ENCODE data around the gene VAX1.

The VAX1 gene

DNA sequence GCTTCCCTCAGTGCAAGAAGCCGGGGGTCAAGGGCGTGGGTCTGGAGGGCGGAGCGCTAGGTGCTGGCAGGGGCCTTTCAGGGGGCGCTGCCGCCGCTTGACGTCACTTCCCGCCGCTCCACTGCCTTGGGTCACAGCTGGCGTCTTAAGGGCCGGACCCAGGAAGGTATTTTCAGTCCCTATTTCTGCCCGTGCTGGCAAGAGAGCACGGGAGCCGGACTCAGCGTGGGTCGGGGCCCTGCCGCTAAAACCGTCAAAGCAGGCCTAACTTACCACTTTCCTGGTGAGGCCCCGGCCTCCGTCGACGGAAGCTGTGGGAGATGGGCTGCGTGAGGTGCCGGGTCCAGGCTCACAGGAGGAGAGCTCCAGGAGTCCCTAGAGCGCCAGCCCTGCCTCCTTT, 12.0 kb downstream of the VAX1 start:
- no peak for DNase-seq (ENCODE audit: low read depth)
- H3K4me3 ChIP-seq (ENCODE audit: low read length), result no peak overlapping the region
- TF ChIP-seq, protein P1, sequence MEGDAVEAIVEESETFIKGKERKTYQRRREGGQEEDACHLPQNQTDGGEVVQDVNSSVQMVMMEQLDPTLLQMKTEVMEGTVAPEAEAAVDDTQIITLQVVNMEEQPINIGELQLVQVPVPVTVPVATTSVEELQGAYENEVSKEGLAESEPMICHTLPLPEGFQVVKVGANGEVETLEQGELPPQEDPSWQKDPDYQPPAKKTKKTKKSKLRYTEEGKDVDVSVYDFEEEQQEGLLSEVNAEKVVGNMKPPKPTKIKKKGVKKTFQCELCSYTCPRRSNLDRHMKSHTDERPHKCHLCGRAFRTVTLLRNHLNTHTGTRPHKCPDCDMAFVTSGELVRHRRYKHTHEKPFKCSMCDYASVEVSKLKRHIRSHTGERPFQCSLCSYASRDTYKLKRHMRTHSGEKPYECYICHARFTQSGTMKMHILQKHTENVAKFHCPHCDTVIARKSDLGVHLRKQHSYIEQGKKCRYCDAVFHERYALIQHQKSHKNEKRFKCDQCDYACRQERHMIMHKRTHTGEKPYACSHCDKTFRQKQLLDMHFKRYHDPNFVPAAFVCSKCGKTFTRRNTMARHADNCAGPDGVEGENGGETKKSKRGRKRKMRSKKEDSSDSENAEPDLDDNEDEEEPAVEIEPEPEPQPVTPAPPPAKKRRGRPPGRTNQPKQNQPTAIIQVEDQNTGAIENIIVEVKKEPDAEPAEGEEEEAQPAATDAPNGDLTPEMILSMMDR (conservative IDR thresholded peaks at IDR 0.05; ENCODE audit: low read depth, low read length), result no peak

DNA sequence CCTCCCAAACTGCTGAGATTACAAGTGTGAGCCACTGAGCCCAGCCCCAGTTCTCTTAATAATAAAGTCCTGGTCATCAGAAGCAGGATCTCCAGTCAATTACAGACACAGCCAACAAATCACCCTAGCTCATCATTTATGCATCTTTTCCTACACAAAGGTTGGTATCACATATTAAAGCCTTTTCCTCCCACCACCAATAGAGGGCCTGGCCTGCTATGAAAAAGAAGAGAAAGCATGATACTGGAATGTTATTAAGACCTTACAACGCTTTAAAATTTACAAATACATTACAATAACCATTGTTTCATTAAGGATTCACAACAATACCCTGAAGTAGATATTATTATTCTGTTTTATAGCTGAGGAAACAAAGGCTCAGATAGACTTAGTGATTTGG, 25.9 kb downstream of the VAX1 start:
- DNase-seq (ENCODE audit: low read depth), result no peak
- H3K4me3 ChIP-seq (ENCODE audit: low read length), result no peak overlapping the region
- TF ChIP-seq, protein P1 (conservative IDR thresholded peaks at IDR 0.05; ENCODE audit: low read depth, low read length), result peak; percentile 65

DNA sequence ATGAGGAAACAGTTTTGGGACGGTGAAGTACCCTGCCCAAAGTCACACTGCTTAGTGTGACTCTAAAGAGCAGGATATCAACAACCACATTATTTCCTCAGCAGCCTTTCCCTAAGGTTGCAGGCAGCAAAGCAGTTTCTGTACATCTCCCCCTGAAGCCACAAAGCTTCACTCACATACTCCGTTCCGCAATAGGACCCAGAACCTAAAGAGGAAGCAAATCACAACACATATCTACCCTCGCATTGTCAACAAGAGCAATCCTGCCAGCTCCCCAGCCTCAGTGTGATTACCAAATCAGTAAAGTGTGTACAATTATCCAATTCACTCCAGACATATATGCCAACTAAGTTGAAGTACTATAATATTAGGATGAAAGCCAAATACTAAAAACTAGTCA, 30.8 kb downstream of the VAX1 start:
- DNase-seq (ENCODE audit: low read depth), result no peak
- H3K4me3 ChIP-seq (ENCODE audit: low read length), result no peak overlapping the region
- TF ChIP-seq, protein P1 (conservative IDR thresholded peaks at IDR 0.05; ENCODE audit: low read depth, low read length), result no peak

DNA sequence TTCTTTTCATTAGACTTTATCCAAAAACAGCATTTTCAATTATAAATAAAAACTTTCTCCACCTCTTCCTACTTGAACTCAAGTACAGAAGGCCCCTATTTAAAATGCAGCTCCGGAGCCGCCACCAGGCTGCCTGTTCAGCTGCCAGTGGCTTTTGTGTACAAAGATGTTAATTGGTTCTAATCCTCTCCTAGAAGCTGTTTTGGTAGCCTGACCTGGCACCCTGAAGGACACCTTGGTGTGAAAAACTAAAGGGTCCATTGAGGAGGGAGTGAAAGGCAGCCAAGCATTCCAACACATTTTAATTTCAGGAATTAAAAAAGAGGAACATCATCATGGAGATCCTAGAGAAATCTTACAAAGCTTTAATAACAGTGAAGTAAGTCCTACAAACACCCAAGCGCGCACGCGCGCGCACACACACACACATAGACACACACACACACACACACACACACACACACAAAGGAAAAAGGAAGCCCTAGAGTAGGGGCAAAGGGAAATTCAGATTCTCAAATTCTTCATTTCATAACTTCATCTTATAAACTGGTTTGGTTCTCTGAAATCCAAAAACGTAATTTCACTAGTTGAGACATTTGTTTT, 41.4 kb downstream of the VAX1 start:
- TF ChIP-seq, protein P1 (conservative IDR thresholded peaks at IDR 0.05; ENCODE audit: low read depth, low read length), result no peak
- DNase-seq (ENCODE audit: low read depth), result no peak
- H3K4me3 ChIP-seq (ENCODE audit: low read length), result no peak overlapping the region

DNA sequence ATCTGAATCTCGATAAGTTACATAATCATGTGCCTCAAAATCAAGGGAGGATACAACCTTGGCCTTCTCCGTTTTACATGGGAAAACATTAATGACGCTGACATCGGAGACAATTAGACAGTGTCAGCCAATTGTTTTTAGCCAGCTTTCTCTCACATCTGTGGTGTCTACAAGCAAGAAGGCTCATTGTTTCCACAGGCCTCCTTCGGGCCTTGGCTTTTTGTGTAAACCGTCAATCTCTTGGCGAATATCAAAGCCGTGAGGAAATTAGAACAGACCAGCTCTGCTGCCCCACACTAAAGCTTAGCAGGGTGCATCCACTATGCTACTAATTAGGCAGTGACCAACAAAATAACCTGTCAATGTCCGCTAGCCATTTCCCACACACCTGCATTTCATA, 43.2 kb downstream of the VAX1 start:
- DNase-seq (ENCODE audit: low read depth), result no peak
- no peak overlapping the region for H3K4me3 ChIP-seq (ENCODE audit: low read length)
- TF ChIP-seq, protein P1 (conservative IDR thresholded peaks at IDR 0.05; ENCODE audit: low read depth, low read length), result no peak

GRCh38 chr10:117092386-117092785, 45.7 kb downstream of the VAX1 start:
- TF ChIP-seq, protein P1 (conservative IDR thresholded peaks at IDR 0.05; ENCODE audit: low read depth, low read length), result no peak
- DNase-seq (ENCODE audit: low read depth), result no peak
- H3K4me3 ChIP-seq (ENCODE audit: low read length), result no peak overlapping the region

DNA sequence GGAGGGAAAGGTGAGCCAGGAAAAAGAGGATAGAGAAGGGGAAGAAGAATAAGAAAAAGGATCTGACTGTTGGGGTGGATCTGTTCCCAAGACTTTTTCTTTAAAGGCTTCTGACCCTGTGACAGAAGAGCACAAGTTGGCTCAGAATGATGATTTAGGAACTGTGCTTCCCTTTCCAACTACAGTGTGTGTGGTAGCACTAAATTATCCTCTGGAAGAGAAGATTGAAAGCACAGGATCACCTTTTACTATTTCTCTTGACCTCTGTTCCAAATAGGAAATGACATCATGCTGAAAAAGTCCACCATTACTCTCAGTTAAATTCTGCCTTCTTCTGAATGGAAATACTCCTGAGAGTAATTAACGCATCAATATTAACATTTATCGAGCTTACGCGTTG, 47.2 kb downstream of the VAX1 start:
- no peak overlapping the region for H3K4me3 ChIP-seq (ENCODE audit: low read length)
- no peak for DNase-seq (ENCODE audit: low read depth)
- TF ChIP-seq, protein P1 (conservative IDR thresholded peaks at IDR 0.05; ENCODE audit: low read depth, low read length), result no peak

Data from retinal pigment epithelial cell (primary cell).